ENCODE data around the gene SMYD5.

- TF ChIP-seq CTCF (IDR thresholded peaks at IDR 0.05) (no peak), ZFX (IDR thresholded peaks at IDR 0.05; ENCODE audit: borderline replicate concordance) (no peak)
These were observed 41.1 kb upstream of the SMYD5 start for GRCh38 chr2:73172963-73173362.
